ELR (cell line): Measurements from ENCODE around the gene POU2AF1.

Experiments used
- DNase-seq: peaks from one replicate; pipeline ENCODE4 v3.0.0-alpha.2; 2015; ENCODE audit warnings: low read depth

POU2AF1 gene

DNA sequence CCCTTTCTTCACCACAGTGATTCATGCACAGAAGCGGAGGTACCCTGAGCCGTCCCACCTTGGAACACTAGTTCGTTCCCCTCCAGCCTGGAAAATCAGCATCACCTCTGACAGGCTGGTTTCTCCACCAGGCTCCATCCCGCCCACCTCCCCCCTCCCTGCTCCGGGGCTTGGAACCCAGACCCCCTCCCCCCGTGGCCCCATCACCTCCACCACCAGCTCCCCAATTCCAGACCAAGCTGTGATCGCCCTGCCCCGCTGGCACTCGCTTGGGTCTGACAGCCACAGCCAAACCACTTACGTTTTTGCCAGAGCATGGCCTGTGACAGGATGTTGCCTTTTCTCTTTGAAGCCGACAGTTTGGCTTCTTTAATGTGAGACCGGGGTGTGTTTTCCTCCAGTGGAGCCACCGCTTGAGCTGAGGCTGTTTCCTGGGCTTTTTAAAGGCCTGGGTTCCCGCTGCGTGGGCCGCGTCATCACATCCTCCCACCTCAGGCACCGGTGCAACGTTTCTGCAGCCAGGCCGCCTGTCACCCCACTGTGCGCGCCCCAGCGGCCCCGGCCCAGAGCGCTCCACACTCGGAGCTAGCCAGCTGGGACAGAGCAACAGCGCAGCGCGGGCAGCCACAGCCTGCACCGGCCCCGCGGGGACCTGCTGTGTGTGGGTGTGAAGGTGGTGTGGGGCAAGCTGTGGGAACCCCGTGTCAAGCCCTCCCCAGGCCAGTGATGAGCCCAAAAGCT is at the start of gene POU2AF1:
Gene POU2AF1, minus strand, starts transcription at position 415 of the 741 bp plus-strand sequence. Its CDS starts 98 bp downstream, at position 317.
- DNase-seq: no peak

DNA sequence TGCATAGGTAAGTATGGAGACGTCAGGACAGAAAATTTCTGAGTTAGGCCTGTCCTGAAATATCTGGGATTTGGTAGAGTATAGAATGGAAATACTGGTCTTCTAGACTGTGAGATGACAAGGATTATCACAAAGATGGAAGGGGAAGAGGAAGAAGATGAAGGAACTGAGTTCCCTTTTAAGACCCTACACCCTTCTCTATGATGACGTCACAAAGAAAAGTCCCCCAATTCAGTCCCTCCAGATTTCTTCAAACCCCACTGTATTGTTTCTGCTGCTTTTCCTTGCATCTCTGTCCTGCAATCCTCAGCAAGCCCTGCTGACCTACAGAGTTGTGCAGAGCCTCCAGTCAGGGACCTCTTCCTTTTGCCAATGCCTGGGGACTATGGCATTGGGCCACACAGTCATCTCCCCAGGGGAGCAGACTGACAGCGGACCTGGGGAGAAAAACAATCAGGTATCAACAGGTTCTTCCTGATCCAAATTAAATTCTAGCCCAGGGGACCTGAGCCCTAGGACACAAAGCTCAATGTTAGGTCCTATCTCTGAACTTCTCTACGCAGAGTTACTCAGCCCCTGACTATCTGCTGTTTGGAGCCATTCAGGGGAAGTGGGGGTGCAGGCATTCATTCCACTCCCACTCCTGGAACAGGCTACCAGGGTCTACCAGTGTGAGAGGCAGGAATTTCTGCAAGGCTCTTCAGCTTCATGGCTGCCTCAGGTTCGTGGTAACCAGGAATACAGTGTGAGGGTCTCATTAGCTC is 49.2 kb upstream of the POU2AF1 start:
- DNase-seq: no peak

DNA sequence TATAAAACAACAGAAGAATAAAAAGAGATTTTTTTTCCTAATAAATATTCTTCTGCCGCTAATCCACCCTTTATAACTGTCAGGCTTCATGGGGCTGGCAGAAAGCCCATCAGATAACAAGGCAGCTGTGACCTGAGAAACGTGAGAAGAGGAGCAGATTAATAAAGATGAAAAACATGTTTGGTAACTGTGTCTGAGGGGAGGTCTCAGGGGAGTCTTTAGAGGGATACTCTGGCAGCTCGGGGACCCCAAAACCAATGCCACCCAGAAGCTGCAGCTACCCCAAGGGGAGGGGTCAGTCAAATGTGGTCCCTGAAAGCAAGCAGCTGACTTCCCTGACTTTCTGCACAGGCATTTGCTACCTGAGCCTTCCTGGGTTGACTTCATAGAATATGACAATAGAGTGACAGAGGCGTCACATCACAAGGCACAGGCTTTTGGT is 48.4 kb upstream of the POU2AF1 start:
- no peak for DNase-seq

GRCh38 chr11:111426617-111427016 is 47.5 kb upstream of the POU2AF1 start:
- DNase-seq: no peak

GRCh38 chr11:111423250-111423615 is 44.2 kb upstream of the POU2AF1 start:
- no peak for DNase-seq

- peak; percentile 47 for DNase-seq
Measured at GRCh38 chr11:111422494-111423249, 43.6 kb upstream of the POU2AF1 start.

DNA sequence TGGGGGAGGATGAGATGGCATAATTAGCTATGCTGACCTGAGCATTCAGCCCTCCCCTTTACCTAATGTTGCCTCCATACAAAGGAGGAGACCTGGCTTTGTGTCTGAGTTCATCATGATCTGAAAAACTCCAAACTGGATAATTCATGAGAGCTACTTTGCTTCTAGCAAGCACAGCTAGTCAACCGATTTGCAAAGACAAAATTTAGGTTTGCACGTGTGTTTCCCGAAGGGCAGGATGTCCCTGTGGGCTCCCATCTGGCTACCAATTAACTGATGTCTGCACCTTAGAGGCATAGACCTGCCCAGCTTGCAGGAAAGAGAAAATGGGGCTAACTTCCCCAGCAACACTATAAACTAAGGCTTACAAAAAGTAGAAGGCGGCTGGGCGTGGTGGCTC is 42.2 kb upstream of the POU2AF1 start:
- no peak for DNase-seq

GRCh38 chr11:111419641-111420327 is 40.7 kb upstream of the POU2AF1 start:
- DNase-seq: no peak

DNA sequence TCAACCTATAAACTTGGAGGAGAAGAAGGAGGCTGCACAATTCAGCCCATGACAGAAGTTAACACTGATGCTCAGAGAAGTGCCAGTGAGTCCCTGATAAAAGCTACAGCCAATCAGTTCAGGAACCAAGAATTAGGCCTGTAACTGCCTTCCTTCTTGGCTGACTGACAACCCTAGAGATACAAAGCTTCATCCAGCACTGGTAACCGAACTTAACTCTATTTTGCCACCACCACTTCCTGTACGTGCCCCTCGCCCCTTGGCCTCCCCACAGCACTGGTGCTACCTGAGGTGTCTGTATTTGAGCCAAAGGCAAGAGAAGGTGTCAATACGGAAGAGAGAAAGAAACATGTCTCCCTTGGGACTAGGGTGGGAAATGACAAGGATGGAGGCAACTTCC is 40.1 kb upstream of the POU2AF1 start:
- DNase-seq: no peak

DNA sequence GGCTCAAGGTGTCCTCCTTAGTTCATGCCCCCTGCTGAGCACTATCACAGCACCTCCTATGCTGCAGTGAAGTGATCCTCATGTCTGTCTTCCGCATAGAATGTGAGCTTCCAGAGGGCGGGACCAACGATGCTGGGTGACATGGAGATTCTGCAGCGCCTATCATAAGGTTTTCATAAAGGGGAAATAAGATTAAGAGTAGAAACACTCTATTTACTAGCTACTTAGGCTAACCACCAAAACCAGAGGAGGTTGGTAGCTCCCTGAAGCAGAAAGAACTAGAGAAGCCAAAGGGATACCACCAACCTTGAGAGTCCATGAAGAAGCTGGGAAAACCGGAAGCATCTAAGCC is 39.3 kb upstream of the POU2AF1 start:
- no peak for DNase-seq

GRCh38 chr11:111417766-111418435 is 38.8 kb upstream of the POU2AF1 start:
- peak; percentile 19 for DNase-seq

- DNase-seq: no peak
Measured at GRCh38 chr11:111417011-111417765, 38.1 kb upstream of the POU2AF1 start.

DNA sequence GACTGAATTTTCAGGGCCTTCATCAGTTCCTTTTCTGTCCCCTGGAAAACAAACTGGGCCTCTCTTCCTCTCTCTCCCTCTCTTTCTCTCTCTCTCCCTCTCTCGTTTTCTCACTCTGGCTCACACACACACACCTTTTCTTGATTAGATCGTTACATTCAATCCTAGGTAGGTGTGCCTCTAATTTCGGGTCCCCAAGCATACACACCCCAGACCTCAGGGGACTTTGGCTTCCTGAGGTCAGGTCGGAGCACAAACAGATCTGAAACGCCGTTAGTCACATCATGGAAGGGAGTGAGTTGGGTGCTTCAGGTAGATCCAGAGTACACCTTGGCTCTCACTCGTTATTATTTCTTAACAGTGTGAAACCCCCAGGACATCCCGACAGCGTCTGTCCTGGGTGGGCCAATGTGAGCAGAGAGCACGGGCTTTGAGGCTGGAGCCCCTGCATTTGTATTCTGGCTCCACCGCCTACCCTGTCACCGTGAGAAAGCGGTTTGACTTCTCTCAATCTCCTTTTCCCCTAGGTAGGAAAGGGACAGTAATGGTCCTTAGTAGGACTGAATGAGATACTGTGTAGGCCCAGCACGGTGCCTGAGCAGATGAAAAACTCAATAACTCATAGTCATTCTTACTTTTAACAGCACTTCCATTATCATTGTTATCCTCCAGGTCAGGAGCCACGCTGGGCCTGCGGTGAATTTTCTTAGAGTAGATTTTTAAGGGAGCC is 37.3 kb upstream of the POU2AF1 start:
- no peak for DNase-seq

- DNase-seq: no peak
Measured at GRCh38 chr11:111414936-111415335, 35.9 kb upstream of the POU2AF1 start.

DNA sequence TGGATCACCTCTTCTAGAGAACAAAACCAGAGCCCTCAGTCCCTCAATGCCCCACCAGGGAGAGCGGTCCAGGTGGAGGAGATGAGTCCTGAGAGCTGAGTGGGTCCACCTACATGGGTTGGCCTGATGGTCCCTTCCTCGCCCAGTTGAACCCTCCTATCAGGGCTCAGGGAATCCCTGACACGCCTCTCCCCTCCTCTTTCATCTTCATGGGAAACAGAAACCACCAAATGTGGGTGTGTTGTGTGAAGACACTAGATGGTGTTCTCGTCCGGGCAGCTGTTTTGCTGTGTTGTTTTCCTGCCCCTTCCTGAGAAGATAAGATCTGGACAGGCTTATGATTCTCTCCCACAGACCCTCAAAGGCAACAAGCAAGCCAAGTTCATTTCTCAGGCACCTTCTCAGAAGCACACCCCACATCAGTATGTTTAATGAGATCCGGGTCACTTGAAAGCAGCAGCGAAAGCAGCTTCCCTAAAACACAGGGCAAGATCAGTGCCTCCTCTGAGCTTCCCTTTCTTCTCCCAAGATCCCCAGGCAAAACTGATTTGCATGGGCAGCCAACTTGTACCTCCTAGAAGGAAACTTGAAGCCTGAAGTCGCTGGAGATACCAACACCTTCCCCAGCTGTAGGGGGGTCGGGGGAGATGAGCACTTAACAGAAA is 35.3 kb upstream of the POU2AF1 start:
- no peak for DNase-seq

DNA sequence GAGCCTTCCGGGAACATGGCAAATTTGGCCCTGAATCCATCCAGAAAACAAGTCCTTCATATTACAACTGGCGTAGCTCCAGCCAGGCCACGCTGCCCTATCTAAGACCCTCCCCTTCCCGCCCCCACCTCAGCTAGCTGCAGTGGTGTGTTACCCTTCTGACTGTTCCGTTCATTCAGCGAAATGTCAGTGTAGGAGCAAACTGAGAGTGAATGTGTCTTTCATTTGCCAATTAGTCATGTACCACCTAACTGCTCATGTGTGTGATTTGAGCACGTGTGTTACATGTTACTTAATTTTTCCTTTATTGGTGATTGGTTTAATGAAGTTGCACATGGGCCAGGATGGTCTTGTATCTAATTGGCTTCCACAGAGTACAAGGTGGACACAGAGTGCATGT is 34.8 kb upstream of the POU2AF1 start:
- DNase-seq: no peak

GRCh38 chr11:111412293-111412692 is 33.2 kb upstream of the POU2AF1 start:
- no peak for DNase-seq

- DNase-seq: no peak
Measured at GRCh38 chr11:111411456-111411855, 32.4 kb upstream of the POU2AF1 start.

- DNase-seq: no peak
Measured at GRCh38 chr11:111410951-111411350, 31.9 kb upstream of the POU2AF1 start.

- DNase-seq: no peak
Measured at GRCh38 chr11:111409915-111410314, 30.8 kb upstream of the POU2AF1 start.
